ENCODE data around the gene PDLIM4.
A peak's percentile ranks its signal among the peaks of the same experiment; 100 is the strongest.

The PDLIM4 gene

DNA sequence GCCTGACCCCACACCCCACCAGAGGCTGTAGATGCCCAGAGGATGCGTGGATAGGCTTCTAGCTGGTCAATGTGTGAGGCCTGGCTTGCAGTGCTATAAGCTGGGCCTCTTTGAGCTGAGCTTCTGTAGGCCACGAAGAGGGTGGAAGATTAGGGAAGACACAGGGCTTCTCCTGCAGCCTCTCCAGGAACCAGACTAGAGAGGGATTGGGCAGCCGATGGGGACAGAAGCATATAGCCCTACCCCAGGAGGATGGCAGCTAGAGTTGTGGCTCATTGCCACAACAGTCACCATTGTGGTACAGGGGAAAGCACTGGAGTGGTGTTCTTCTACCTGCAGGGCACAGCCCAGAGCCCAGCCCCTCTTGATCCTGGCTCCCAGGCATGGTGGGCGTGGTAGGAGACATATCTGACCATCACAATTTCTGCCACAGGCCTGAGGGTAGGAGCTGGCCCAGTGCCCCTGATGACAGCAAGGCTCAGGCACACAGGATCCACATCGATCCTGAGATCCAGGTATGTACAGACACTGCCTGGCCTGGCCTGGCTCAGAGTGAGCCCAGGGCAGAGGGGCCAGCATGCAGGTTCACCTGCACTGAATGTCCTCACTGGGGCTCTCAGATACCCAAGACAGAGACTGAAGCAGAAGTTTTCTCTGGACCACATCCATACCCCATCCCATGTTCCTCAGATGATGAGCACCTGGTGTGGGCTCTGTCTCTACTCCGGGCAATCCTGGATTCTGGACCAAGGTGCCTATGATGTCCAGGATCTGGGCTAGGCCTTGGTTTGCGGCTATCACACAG lies 8.7 kb downstream of the PDLIM4 start:
- no peak overlapping the region for H3K27ac ChIP-seq
- peaks cover 0 to 13% (median 0%) of the 10 kb centered on the region in 11 experiments; a peak in 1 of 22 replicates for H4K20me1 ChIP-seq
- H3K27me3 ChIP-seq: peaks cover 0 to 6% (median 2%) of the 10 kb centered on the region in 11 experiments; a peak in 5 of 22 replicates
- no peak overlapping the region for H3K9ac ChIP-seq
- no peak overlapping the region for H3K4me3 ChIP-seq
- TF ChIP-seq Cebpa-rat (IDR thresholded peaks at IDR 0.05): no peak
- H3K4me1 ChIP-seq: peaks cover 12 to 28% (median 21%) of the 10 kb centered on the region in 10 experiments
- no peaks in the 10 kb centered on the region for H3K36me3 ChIP-seq
- no peaks in the 10 kb centered on the region for H3K9me3 ChIP-seq (replicated peaks in 1 of 11)
- no peak overlapping the region for H3K4me2 ChIP-seq

DNA sequence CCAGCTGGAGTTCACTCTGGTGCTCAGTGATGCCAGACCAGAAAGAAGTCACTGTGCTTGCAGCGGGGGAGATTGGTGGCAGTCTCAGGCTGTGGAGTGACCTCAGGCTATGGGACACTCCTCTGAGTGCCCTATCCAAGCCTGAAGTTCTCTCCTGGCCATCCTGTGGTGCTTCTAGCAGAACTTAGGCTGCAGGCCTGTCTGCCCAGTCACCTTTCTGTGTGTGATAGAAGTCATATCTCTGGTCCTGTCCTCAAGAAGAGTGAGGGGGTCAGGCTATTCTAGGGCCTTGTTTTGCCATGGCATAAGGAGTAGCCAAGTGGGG lies 9.3 kb downstream of the PDLIM4 start:
- no peak for TF ChIP-seq Cebpa-rat (IDR thresholded peaks at IDR 0.05)
- Histone ChIP-seq H4K20me1 (peaks cover 0 to 14% (median 0%) of the 10 kb centered on the region in 11 experiments; a peak in 1 of 22 replicates), H3K27ac (no peak overlapping the region), H3K27me3 (peaks cover 0 to 10% (median 3%) of the 10 kb centered on the region in 11 experiments; a peak in 5 of 22 replicates), H3K4me1 (peaks cover 10 to 32% (median 22%) of the 10 kb centered on the region in 10 experiments), H3K36me3 (no peaks in the 10 kb centered on the region), H3K9ac (no peak overlapping the region), H3K4me3 (no peak overlapping the region), H3K4me2 (no peak overlapping the region), H3K9me3 (replicated peaks in 1 of 11) (no peaks in the 10 kb centered on the region)

DNA sequence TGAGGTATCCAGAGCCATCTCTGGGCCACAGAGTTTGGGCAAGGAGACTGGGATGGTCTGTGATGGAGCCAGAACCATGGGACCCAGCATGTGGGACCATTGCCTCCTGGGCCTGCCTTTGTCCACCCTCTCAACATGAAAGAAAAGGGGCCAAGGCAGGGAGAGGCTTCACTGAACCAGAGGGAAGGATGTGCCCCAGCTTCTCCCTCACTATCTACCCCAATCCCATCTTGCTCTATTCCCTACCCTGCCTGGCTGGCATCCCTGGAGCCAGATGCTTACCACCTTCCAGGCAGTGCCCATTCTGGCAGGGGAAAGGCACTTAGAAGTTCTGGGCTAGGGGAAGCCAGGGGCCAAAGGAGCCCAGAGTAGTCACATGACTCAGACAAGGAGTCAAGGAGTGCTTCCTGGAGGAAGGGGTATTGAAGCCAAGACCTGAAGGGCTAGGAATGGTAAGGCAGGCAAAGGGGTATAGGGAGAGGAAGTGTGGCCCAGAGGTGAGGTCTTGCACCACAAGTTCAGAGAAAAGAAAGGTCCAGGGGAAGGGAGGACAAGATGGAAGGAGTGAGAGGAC lies 9.8 kb downstream of the PDLIM4 start:
- H3K4me3 ChIP-seq: no peak overlapping the region
- H3K9me3 ChIP-seq (replicated peaks in 1 of 11): no peaks in the 10 kb centered on the region
- H3K9ac ChIP-seq: no peak overlapping the region
- TF ChIP-seq Cebpa-rat (IDR thresholded peaks at IDR 0.05): no peak
- H3K4me1 ChIP-seq: peaks cover 10 to 35% (median 22%) of the 10 kb centered on the region in 10 experiments
- no peak overlapping the region for H3K4me2 ChIP-seq
- H4K20me1 ChIP-seq: peaks cover 0 to 14% (median 0%) of the 10 kb centered on the region in 11 experiments; a peak in 1 of 22 replicates
- H3K36me3 ChIP-seq: no peaks in the 10 kb centered on the region
- no peak overlapping the region for H3K27ac ChIP-seq
- peaks cover 0 to 12% (median 3%) of the 10 kb centered on the region in 11 experiments; a peak in 5 of 22 replicates for H3K27me3 ChIP-seq

DNA sequence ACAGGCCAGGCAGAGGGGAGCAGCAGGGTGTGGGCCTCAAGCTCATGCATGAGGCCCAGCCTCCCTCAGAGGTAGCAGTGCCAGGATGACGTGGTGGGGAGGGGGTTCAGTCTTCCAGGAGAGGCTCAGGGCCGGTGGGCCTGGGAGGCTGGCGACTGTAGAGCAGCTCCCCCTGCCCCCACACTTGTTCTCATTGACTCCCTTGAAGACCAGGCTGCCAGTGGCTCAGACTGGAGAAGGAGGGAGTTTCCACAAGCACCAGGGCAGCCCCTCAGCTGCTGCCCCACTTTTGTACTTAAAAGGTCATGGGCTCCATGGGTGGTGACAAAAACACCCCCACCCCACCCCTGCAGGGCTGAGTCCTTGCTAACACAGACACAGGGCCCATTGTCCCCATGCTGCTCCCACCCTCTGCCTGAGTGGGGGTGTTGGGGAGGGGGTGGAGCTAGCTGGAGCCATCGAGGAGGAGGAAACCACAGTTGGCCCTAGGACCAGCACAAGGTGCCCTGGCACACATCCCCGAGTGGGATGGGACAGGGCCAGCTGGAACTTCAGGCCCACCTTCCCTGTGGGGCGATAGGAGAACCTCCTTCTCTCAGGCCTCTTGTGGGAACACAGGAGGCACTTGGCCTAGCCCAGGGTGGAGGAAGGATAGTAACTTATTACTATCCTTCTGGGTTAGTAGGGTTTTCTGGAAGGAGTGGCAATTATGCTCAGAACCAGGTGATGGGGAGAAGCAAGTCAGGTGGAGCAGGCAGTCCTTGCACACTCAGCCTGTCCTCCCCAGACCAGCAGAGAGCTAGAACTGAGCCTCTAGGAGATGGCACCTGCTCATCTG lies 10.7 kb downstream of the PDLIM4 start:
- no peak for TF ChIP-seq Cebpa-rat (IDR thresholded peaks at IDR 0.05)
- peaks cover 0 to 14% (median 0%) of the 10 kb centered on the region in 11 experiments; a peak in 1 of 22 replicates for H4K20me1 ChIP-seq
- no peak overlapping the region for H3K4me3 ChIP-seq
- peaks cover 10 to 35% (median 22%) of the 10 kb centered on the region in 10 experiments for H3K4me1 ChIP-seq
- no peak overlapping the region for H3K9ac ChIP-seq
- no peaks in the 10 kb centered on the region for H3K9me3 ChIP-seq (replicated peaks in 1 of 11)
- no peak overlapping the region for H3K27ac ChIP-seq
- no peaks in the 10 kb centered on the region for H3K36me3 ChIP-seq
- H3K27me3 ChIP-seq: peaks cover 0 to 12% (median 3%) of the 10 kb centered on the region in 11 experiments; a peak in 5 of 22 replicates
- H3K4me2 ChIP-seq: no peak overlapping the region

DNA sequence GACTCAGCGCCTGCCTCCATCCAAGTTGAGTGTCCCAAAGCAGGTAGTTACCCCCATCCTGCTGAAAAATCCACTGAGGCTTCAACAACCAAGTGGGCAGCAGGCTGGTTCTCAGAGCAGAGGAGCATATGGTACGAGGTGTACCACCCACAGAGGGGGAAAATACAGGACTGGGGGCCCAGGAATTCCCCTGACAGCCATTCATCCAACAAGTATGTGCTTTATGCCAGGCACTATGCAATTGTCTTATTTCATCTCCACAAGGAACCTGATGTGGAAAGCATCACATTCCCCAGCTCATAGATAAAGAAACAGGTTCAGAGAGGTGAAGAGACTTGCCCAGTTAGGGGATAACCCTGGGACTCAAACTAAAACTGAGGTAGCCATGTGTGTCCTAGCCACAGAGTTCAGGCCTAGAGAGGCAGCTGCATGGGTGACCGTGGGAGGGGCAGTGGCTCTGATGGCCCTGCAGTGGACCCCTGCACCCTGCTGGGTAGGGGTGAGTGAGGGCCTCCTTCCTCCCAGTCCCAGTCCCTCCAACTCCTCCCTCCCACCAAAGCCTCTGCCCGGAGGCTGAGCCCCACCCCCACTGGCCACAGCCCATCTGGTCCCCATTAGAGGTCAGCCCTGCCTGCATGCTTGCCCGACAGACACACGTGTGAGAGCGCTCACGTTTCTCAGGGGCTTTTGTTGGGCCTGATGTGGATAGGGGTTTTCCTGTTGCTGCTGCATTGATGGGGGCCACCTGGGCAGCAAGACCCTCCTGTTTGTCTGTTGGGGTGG lies 11.5 kb downstream of the PDLIM4 start:
- Histone ChIP-seq H3K27me3 (peaks cover 0 to 12% (median 3%) of the 10 kb centered on the region in 11 experiments; a peak in 5 of 22 replicates), H3K4me3 (no peak overlapping the region), H3K9ac (no peak overlapping the region), H3K27ac (no peak overlapping the region), H3K9me3 (replicated peaks in 1 of 11) (no peaks in the 10 kb centered on the region), H3K4me2 (no peak overlapping the region), H4K20me1 (peaks cover 0 to 14% (median 0%) of the 10 kb centered on the region in 11 experiments; a peak in 1 of 22 replicates), H3K36me3 (no peaks in the 10 kb centered on the region), H3K4me1 (peaks cover 2 to 27% (median 15%) of the 10 kb centered on the region in 10 experiments; a peak in 19 of 20 replicates)
- TF ChIP-seq Cebpa-rat (IDR thresholded peaks at IDR 0.05): no peak

DNA sequence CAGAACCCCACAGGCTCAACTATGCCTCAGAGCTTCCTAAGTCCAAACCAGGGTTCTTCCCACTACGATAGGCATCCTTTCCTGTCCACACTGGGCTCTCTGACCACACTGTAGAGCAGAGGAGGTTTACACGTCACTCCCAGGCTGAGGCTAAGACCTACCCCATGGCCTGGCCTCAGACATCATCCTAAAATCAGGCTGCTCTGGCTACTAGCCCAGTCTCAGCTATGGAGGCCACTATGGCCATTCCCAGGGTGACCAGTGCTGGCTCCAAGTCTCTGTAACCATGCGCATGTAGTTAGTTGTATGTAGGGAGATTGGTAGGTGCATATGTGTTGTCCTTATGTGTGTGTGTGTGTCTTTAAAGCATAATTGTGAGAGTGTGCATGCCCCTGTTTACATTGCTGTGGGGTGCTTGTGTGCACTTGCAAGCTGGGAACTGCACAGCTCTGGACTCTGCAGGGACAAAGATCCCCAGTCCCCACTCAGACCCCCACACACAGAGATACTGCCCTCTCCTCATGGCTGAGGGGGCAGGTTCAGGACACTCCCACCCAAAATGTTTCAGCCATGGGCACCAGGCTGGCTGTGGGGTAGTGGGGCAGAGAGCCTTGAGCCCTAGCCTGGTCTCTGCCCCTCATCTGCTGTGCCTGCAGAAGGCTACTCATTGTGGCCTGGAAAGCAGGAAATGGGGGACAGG lies 12.3 kb downstream of the PDLIM4 start:
- no peak overlapping the region for H3K4me2 ChIP-seq
- TF ChIP-seq Cebpa-rat (IDR thresholded peaks at IDR 0.05): no peak
- H3K9me3 ChIP-seq (replicated peaks in 1 of 11): no peaks in the 10 kb centered on the region
- H3K9ac ChIP-seq: no peak overlapping the region
- H3K27ac ChIP-seq: no peak overlapping the region
- H3K27me3 ChIP-seq: peaks cover 0 to 12% (median 3%) of the 10 kb centered on the region in 11 experiments; a peak in 5 of 22 replicates
- H3K4me3 ChIP-seq: no peak overlapping the region
- H3K36me3 ChIP-seq: no peaks in the 10 kb centered on the region
- peaks cover 0 to 22% (median 12%) of the 10 kb centered on the region in 10 experiments; a peak in 9 of 20 replicates for H3K4me1 ChIP-seq
- peaks cover 0 to 14% (median 0%) of the 10 kb centered on the region in 11 experiments; a peak in 2 of 22 replicates for H4K20me1 ChIP-seq

DNA sequence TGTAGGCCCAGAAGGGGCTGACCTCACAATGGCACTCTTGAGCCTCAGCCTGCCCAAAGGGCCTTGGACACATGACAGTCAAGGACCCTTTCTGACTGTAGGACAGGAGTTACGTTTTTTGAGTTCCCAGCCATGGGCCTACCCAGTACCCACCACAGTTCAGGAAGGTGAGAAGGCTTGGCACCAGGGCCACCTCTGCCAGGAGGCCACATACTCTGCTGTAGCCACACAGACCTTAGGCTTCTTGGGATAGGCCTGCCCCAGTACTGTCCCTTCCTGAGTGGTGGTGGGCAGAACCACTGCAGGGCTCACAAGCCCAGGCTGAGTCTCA lies 12.8 kb downstream of the PDLIM4 start:
- Histone ChIP-seq H3K27me3 (peaks cover 0 to 12% (median 3%) of the 10 kb centered on the region in 11 experiments; a peak in 5 of 22 replicates), H3K27ac (no peak overlapping the region), H3K4me1 (peaks cover 0 to 22% (median 12%) of the 10 kb centered on the region in 10 experiments; a peak in 9 of 20 replicates), H3K4me3 (no peak overlapping the region), H3K9me3 (replicated peaks in 1 of 11) (no peaks in the 10 kb centered on the region), H3K4me2 (peak overlapping the region in 2 of 11 experiments; percentile 61 to 68; a peak in 2 of 22 replicates), H3K9ac (no peak overlapping the region), H4K20me1 (peaks cover 0 to 14% (median 0%) of the 10 kb centered on the region in 11 experiments; a peak in 2 of 22 replicates), H3K36me3 (no peaks in the 10 kb centered on the region)
- TF ChIP-seq Cebpa-rat (IDR thresholded peaks at IDR 0.05): no peak

DNA sequence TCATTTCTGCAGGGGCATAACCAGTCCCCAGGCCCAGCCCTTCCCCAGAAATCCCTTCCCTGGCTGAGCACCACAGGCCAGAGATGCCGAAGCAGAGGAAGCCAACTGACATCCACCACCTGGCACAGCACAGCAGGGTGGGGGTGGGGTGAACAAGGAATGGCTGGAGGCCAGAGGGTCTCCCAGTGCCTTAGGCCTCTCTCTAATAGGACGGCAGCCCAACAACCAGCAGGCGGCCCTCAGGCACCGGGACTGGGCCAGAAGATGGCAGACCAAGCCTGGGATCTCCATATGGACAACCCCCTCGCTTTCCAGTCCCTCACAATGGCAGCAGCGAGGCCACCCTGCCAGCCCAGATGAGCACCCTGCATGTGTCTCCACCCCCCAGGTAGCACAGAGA lies 13.2 kb downstream of the PDLIM4 start:
- Histone ChIP-seq H4K20me1 (peaks cover 0 to 14% (median 0%) of the 10 kb centered on the region in 11 experiments; a peak in 2 of 22 replicates), H3K9ac (no peak overlapping the region), H3K4me2 (peak overlapping the region in 10 of 11 experiments; percentile 46 to 85 (median 66); a peak in 17 of 22 replicates), H3K27me3 (peaks cover 0 to 12% (median 3%) of the 10 kb centered on the region in 11 experiments; a peak in 5 of 22 replicates), H3K36me3 (no peaks in the 10 kb centered on the region), H3K4me1 (peaks cover 0 to 22% (median 12%) of the 10 kb centered on the region in 10 experiments; a peak in 9 of 20 replicates), H3K27ac (no peak overlapping the region), H3K9me3 (replicated peaks in 1 of 11) (no peaks in the 10 kb centered on the region), H3K4me3 (no peak overlapping the region)
- TF ChIP-seq Cebpa-rat (IDR thresholded peaks at IDR 0.05): no peak
